ENCODE data around the gene CBR3.
"Not testable (repeated sequence)": the region's sequence is repeated elsewhere in the genome, so short reads cannot be mapped to it uniquely, and the experiment has no call there.

DNA sequence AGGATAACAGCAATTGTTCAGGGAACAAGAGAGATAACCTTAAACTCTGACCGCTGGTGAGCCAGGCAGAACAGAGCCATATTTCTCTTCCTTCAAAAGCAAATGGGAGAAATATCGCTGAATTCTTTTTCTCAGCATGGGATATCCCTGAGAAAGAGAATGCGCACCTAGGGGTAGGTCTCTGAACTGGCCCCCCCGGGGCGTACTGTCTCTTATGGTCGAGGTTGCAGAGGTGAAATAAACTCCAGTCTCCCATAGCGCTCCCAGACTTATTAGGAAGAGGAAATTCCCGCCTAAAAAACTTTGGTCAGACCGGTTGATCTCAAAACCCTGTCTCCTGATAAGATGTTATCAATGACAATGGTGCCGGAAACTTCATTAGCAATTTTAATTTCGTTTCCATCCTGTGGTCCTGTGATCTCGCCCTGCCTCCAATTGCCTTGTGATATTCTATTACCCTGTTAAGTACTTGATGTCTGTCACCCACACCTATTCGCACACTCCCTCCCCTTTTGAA, 35.1 kb upstream of the CBR3 start:
- TF ChIP-seq, protein P1, sequence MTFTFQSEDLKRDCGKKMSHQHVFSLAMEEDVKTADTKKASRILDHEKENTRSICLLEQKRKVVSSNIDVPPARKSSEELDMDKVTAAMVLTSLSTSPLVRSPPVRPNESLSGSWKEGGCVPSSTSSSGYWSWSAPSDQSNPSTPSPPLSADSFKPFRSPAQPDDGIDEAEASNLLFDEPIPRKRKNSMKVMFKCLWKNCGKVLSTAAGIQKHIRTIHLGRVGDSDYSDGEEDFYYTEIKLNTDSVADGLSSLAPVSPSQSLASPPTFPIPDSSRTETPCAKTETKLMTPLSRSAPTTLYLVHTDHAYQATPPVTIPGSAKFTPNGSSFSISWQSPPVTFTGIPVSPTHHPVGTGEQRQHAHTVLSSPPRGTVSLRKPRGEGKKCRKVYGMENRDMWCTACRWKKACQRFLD (CRISPR knock-in tag; IDR thresholded peaks at IDR 0.05; ENCODE audit: borderline replicate concordance), result not testable (repeated sequence)
- TF ChIP-seq SP1 (IDR thresholded peaks at IDR 0.05); SP1 (CRISPR knock-in tag; IDR thresholded peaks at IDR 0.05); TRIM24 (CRISPR knock-in tag; IDR thresholded peaks at IDR 0.05): not testable (repeated sequence)
